Colon (tissue), 2 donors: Measurements from ENCODE around the gene DDN.

Experiments used
- FAIRE-seq: peaks from 2 replicates; lab custom pipeline; 2012; peaks lifted over from hg19 to GRCh38; lab: Jason Lieb, UNC
- donor health status: control.
- donor health status: control.

Gene DDN

GRCh38 chr12:48981757-48982157 lies 17.4 kb downstream of the DDN start:
- no peak for FAIRE-seq

GRCh38 chr12:48980953-48981756 lies 18.0 kb downstream of the DDN start:
- no peak for FAIRE-seq

GRCh38 chr12:48980389-48980952 lies 18.7 kb downstream of the DDN start:
- FAIRE-seq, result no peak

GRCh38 chr12:48979602-48980388 lies 19.4 kb downstream of the DDN start:
- no peak for FAIRE-seq

- FAIRE-seq, result no peak
Measured at GRCh38 chr12:48978741-48979601, 20.2 kb downstream of the DDN start.

DNA sequence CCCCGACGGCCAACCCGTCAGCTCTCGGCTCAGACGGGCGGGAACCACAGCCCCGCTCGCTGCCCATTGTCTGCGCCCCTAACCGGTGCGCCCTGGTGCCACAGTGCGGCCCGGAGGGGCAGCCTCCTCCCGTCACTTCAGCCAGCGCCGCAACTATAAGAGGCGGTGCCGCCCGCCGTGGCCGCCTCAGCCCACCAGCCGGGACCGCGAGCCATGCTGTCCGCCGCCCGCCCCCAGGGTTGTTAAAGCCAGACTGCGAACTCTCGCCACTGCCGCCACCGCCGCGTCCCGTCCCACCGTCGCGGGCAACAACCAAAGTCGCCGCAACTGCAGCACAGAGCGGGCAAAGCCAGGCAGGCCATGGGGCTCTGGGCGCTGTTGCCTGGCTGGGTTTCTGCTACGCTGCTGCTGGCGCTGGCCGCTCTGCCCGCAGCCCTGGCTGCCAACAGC lies 20.9 kb downstream of the DDN start, which contains the start of gene WNT1:
Gene WNT1 (plus strand): TSS at position 32 of the 450 bp plus-strand sequence. CDS start 329 bp downstream, at position 361.
- no peak for FAIRE-seq

- FAIRE-seq, result no peak
Measured at GRCh38 chr12:48977290-48978281, 21.6 kb downstream of the DDN start.

DNA sequence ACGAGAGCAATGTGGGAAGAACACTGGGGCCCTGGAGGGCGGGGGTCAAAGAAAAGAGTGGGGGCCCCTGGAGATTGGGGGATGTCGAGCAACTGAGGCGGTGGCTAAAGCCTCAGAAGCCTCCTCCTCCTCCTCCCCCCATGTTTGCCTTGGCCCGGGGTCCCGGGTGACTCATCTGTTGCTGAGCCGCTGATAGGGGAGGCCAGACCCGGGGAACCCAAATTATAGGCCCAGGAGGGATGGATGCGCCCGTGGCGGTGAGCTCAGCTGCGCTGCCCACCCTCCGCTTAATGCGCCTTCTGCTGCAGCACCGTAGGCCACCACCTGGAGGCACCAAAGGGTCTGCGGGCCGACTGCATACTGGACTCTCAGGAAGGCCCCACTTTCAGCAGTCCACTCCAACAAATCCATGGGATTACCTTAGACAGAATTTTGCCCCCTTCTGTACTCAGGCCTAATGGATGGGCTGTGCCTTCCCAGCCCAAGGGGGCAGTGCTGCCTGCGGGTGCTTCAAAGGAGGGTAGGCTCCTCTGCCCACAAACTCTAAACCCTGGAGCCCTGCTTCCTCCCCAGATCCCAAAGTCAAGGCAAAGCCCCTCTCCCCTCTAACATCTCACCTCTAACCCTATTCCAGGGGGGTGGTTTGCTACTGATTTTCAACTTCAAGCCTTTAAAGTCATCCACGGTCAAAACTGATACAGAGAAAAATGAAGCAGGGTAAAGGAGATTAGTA lies 25.1 kb downstream of the DDN start:
- FAIRE-seq, result no peak

GRCh38 chr12:48973531-48973930 lies 25.6 kb downstream of the DDN start:
- FAIRE-seq, result no peak

DNA sequence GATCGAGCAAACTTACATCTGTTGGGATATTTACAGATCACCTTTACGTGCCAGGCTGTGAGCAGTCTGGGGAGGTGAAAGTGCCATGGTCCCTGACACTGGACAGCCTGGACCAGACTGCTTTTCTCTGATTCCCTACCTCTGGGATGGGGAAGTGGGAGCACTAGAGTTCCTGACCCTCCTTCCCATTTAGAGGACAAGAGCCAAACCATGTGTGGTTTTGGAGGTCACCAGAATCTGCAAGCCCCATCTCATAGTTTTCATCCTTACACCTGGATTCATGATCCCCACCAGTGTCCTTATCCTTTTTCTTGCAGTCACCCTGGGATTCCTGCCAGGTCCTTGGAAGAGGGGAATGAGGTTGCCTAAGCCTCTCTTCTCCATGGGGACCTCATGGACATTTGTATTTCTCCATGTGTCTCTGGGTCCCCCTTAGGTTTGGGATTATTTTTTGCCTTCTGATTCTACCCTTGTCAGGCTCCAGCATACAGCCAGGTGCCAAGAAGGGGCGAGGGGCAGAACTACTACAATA lies 26.2 kb downstream of the DDN start:
- no peak for FAIRE-seq

GRCh38 chr12:48972213-48972951 lies 26.8 kb downstream of the DDN start:
- no peak for FAIRE-seq

DNA sequence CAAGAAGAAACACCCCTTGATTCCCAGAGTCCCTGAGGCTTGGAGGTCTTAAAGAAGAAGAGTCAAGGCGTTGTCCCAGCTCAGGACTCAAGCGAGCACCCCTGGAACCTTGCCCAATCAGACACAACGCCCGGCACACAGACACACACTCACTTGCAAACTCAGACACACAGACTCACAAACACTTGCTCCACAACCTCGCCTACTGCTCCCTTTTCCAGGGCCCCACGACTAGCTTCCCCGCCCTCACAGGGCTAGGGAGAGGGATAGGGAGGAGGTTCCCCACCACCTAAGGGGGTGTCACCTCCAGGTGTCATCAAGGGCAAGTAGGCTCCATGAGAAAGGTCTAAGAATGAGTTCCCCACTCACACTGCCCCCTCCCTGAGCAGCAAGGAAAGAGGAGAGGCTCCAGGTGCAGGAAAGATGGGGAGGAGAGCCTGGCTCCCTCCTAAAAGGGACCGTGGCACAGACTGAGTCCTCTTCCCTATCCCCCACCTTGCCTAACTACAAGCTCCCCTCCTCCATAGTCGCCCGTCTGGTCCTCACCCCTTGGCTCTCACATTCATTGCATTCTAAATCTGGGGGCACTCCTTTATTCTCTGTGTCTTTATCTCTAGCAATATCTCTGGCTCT lies 28.4 kb downstream of the DDN start:
- FAIRE-seq, result no peak

DNA sequence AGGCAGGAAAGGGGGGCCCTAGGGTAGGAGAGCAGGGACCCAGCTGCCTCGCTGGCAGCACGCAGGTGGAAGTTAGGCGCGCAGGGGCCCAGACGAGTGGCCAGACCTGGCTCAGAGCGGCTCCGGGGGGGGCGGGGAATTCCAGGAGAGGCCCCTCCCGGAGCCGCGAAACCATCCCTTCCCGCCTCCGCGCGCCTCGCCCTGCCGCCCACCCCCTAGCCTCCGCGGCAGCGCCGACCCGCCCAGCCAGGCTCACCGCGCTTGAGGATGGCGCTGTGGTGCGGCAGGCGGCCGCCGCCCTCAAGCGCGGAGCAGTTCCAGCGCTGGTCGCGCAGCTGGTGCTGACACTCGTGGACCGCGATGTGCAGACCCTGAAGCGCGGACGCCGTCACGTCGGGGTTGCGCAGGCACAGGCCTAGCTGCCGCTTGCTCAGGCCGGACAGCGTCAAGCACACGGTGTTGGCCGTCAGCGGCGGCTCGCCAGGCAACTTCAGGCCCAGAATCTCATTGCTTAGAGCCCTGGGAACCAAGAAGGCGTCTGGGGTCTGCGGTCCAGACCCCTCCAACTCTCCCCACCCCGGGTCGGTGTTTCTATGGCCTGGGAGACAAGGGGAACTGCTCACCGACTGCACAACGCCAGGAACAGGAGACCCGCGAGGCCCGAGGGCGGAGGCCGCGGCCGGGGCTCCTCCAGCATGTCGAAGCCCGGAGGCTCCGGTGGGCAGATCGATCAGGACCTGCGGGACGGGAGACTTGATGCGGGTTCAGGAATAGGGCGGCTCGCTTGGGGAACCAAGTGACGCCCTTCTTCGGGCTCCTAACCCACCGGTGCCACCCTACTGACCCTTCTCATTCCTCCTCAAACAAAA lies 29.1 kb downstream of the DDN start:
- no peak for FAIRE-seq

- FAIRE-seq, result no peak
Measured at GRCh38 chr12:48969160-48969771, 29.9 kb downstream of the DDN start.

- FAIRE-seq, result no peak
Measured at GRCh38 chr12:48968467-48968866, 30.7 kb downstream of the DDN start.

- FAIRE-seq, result no peak
Measured at GRCh38 chr12:48967991-48968390, 31.2 kb downstream of the DDN start.
